ENCODE results near the gene CIRBP. TPM values are rescaled to one million over a fixed set of nuclear protein-coding genes. Genes with fewer than 3 reads are reported as not detected.

The CIRBP gene
- total RNA-seq, 1 donor, result 380 TPM

GRCh38 chr19:1281569-1282287, 12.6 kb downstream of the CIRBP start:
- Histone ChIP-seq H3K27me3 (ENCODE audit: insufficient read depth, low read length) (peaks cover 24% of the 10 kb centered on the region), H3K4me2 (ENCODE audit: insufficient read depth, low read length) (no peak overlapping the region), H3K27ac (ENCODE audit: low read depth, low read length) (no peak overlapping the region), H3K36me3 (ENCODE audit: insufficient read depth, low read length) (peaks cover 21% of the 10 kb centered on the region), H3K79me2 (ENCODE audit: insufficient read depth, low read length) (peaks cover 4% of the 10 kb centered on the region), H2AFZ (ENCODE audit: low read length) (no peak overlapping the region), H3K4me3 (ENCODE audit: insufficient read depth, low read length) (no peak overlapping the region), H3K4me1 (ENCODE audit: insufficient read depth, low read length) (peaks cover 1% of the 10 kb centered on the region), H3K9me3 (ENCODE audit: low read depth, low read length) (no peaks in the 10 kb centered on the region), H4K20me1 (ENCODE audit: insufficient read depth, low read length) (peaks cover 14% of the 10 kb centered on the region)
- TF ChIP-seq CTCF (IDR thresholded peaks at IDR 0.05; ENCODE audit: extremely low read depth, low read depth, low read length), result no peak
- no peak for DNase-seq (ENCODE audit: insufficient read length, low spot score, missing footprints)

- no peaks in the 10 kb centered on the region for H3K9me3 ChIP-seq (ENCODE audit: low read depth, low read length)
- no peak overlapping the region for H3K27ac ChIP-seq (ENCODE audit: low read depth, low read length)
- TF ChIP-seq CTCF (IDR thresholded peaks at IDR 0.05; ENCODE audit: extremely low read depth, low read depth, low read length), result no peak
- H3K4me2 ChIP-seq (ENCODE audit: insufficient read depth, low read length), result no peak overlapping the region
- H4K20me1 ChIP-seq (ENCODE audit: insufficient read depth, low read length), result peaks cover 14% of the 10 kb centered on the region
- peaks cover 13% of the 10 kb centered on the region for H3K36me3 ChIP-seq (ENCODE audit: insufficient read depth, low read length)
- H3K4me1 ChIP-seq (ENCODE audit: insufficient read depth, low read length), result no peaks in the 10 kb centered on the region
- peaks cover 34% of the 10 kb centered on the region for H3K27me3 ChIP-seq (ENCODE audit: insufficient read depth, low read length)
- no peaks in the 10 kb centered on the region for H3K79me2 ChIP-seq (ENCODE audit: insufficient read depth, low read length)
- no peak for DNase-seq (ENCODE audit: insufficient read length, low spot score, missing footprints)
- no peak overlapping the region for H3K4me3 ChIP-seq (ENCODE audit: insufficient read depth, low read length)
- no peak overlapping the region for H2AFZ ChIP-seq (ENCODE audit: low read length)
Observed at GRCh38 chr19:1282588-1283206, 13.6 kb downstream of the CIRBP start.

GRCh38 chr19:1283207-1283916, 14.2 kb downstream of the CIRBP start:
- Histone ChIP-seq H3K4me2 (ENCODE audit: insufficient read depth, low read length) (no peak overlapping the region), H3K9me3 (ENCODE audit: low read depth, low read length) (no peaks in the 10 kb centered on the region), H4K20me1 (ENCODE audit: insufficient read depth, low read length) (peaks cover 14% of the 10 kb centered on the region), H3K27ac (ENCODE audit: low read depth, low read length) (no peak overlapping the region), H2AFZ (ENCODE audit: low read length) (no peak overlapping the region), H3K27me3 (ENCODE audit: insufficient read depth, low read length) (peaks cover 38% of the 10 kb centered on the region), H3K4me3 (ENCODE audit: insufficient read depth, low read length) (no peak overlapping the region), H3K36me3 (ENCODE audit: insufficient read depth, low read length) (peaks cover 13% of the 10 kb centered on the region), H3K4me1 (ENCODE audit: insufficient read depth, low read length) (no peaks in the 10 kb centered on the region), H3K79me2 (ENCODE audit: insufficient read depth, low read length) (no peaks in the 10 kb centered on the region)
- no peak for TF ChIP-seq CTCF (IDR thresholded peaks at IDR 0.05; ENCODE audit: extremely low read depth, low read depth, low read length)
- no peak for DNase-seq (ENCODE audit: insufficient read length, low spot score, missing footprints)

GRCh38 chr19:1283917-1284292, 14.8 kb downstream of the CIRBP start:
- H3K27ac ChIP-seq (ENCODE audit: low read depth, low read length), result no peak overlapping the region
- TF ChIP-seq CTCF (IDR thresholded peaks at IDR 0.05; ENCODE audit: extremely low read depth, low read depth, low read length), result no peak
- DNase-seq (ENCODE audit: insufficient read length, low spot score, missing footprints), result no peak
- no peaks in the 10 kb centered on the region for H3K4me1 ChIP-seq (ENCODE audit: insufficient read depth, low read length)
- no peaks in the 10 kb centered on the region for H3K79me2 ChIP-seq (ENCODE audit: insufficient read depth, low read length)
- H3K4me2 ChIP-seq (ENCODE audit: insufficient read depth, low read length), result no peak overlapping the region
- no peak overlapping the region for H3K4me3 ChIP-seq (ENCODE audit: insufficient read depth, low read length)
- H3K9me3 ChIP-seq (ENCODE audit: low read depth, low read length), result no peaks in the 10 kb centered on the region
- peaks cover 14% of the 10 kb centered on the region for H4K20me1 ChIP-seq (ENCODE audit: insufficient read depth, low read length)
- H3K27me3 ChIP-seq (ENCODE audit: insufficient read depth, low read length), result peaks cover 38% of the 10 kb centered on the region
- H3K36me3 ChIP-seq (ENCODE audit: insufficient read depth, low read length), result peaks cover 10% of the 10 kb centered on the region
- H2AFZ ChIP-seq (ENCODE audit: low read length), result no peak overlapping the region

Measured in osteoblast (primary cell).